ENCODE measurements around the gene MAPK11.

Gene MAPK11

GRCh38 chr22:50232481-50233151 lies 37.6 kb downstream of the MAPK11 start:
- no peak for TF ChIP-seq CTCF (conservative IDR thresholded peaks at IDR 0.05; ENCODE audit: low read depth, low read length)
- no peak overlapping the region for H3K4me3 ChIP-seq (ENCODE audit: low read depth, low read length)
- no peak for DNase-seq (ENCODE audit: low read depth)

DNA sequence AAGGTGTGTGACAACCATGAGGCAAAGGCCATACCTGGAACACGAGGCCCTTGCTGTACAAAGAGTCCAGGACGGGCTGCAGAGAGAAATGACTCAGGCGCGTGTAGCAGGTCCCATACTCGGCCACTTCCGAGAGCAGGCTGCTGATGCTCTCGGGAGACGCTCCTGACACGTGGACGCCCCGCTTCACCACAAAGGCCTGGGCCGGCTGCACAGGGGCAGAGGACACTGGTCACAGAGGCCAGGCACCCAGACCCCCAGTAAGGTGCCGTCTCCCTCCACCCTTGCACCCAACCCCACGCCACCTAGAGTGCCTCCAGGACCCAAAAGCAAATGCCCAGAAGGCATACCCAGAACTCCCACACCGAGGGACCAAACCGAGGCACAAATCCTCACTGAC lies 40.8 kb downstream of the MAPK11 start:
- DNase-seq (ENCODE audit: low read depth): no peak
- no peak overlapping the region for H3K4me3 ChIP-seq (ENCODE audit: low read depth, low read length)
- no peak for TF ChIP-seq CTCF (conservative IDR thresholded peaks at IDR 0.05; ENCODE audit: low read depth, low read length)

- DNase-seq (ENCODE audit: low read depth): no peak
- no peak for TF ChIP-seq CTCF (conservative IDR thresholded peaks at IDR 0.05; ENCODE audit: low read depth, low read length)
These were observed 41.8 kb downstream of the MAPK11 start for GRCh38 chr22:50228366-50228765.

DNA sequence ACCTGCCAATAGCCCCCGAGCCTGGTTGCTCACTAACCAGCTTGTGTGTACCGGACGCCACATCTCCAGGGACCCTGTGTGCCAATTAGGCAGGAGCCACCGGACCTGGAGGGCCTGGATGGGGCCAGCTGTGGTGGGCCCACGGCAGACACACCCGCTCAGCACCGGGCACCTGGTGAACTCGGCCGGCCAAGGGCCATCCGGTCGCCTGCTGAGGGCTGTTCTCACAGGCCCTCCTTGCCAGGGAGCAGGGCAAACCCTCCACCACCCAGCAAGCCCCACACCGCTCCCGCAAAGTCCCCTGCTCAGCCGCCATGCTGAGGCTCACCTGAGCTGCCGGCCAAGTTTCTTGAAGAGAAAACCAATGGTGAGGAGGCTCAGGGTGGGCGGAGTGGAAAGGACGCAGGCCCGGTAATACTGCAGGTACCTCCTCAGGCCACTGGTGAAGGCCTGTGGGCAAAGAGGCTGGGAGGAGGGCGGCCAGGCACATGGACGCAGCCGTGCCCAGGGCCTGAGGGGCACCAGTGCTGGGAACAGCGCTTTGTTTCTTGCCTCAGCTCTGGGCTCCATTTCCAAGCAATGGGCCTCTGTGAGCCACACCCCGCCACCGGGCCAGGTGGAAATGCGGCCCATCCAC lies 42.5 kb downstream of the MAPK11 start:
- no peak for DNase-seq (ENCODE audit: low read depth)
- no peak overlapping the region for H3K4me3 ChIP-seq (ENCODE audit: low read depth, low read length)
- no peak for TF ChIP-seq CTCF (conservative IDR thresholded peaks at IDR 0.05; ENCODE audit: low read depth, low read length)

More at GRCh38 chr22:50228366-50228765, 41.8 kb downstream of the MAPK11 start:
- H3K4me3 ChIP-seq (ENCODE audit: low read depth, low read length): no peak overlapping the region

- H3K4me3 ChIP-seq (ENCODE audit: low read depth, low read length): no peak overlapping the region
- no peak for TF ChIP-seq CTCF (conservative IDR thresholded peaks at IDR 0.05; ENCODE audit: low read depth, low read length)
- no peak for DNase-seq (ENCODE audit: low read depth)
These were observed 43.4 kb downstream of the MAPK11 start for GRCh38 chr22:50226875-50227165.

GRCh38 chr22:50226063-50226874 lies 43.9 kb downstream of the MAPK11 start:
- no peak overlapping the region for H3K4me3 ChIP-seq (ENCODE audit: low read depth, low read length)
- TF ChIP-seq CTCF (conservative IDR thresholded peaks at IDR 0.05; ENCODE audit: low read depth, low read length): no peak
- no peak for DNase-seq (ENCODE audit: low read depth)

Measured in choroid plexus epithelial cell (primary cell).